Mucosa of descending colon (tissue), 3 donors: ENCODE data around the gene ADGRG6. TPM values are rescaled to one million over a fixed set of nuclear protein-coding genes. Genes with fewer than 3 reads are reported as not detected.

Experiments used
- ATAC-seq: fragments of 200-7000 bp; cut with Tn5 transposase; one replicate; pipeline ENCODE4 v1.9.1; 2020; ENCODE audit warnings: mild to moderate bottlenecking, moderate library complexity
- DNase-seq, 3 donors: peaks; one replicate each; pipeline ENCODE4 v3.0.0-alpha.2; 2020
- H3K36me3 ChIP-seq: fragments of 200-600 bp; one replicate; pipeline ENCODE4 v1.8.0; 2021; ENCODE audit warnings: low read depth, mild to moderate bottlenecking
- H3K4me1 ChIP-seq: fragments of 200-600 bp; one replicate; pipeline ENCODE4 v1.8.0; 2021; ENCODE audit warnings: low read depth, mild to moderate bottlenecking
- H3K4me3 ChIP-seq: fragments of 200-600 bp; one replicate; pipeline ENCODE4 v1.8.0; 2021; ENCODE audit warnings: mild to moderate bottlenecking
- H3K9me3 ChIP-seq: fragments of 200-600 bp; one replicate; pipeline ENCODE4 v1.8.0; 2021; ENCODE audit warnings: mild to moderate bottlenecking
- intact Hi-C, 2 donors: fragments of 100-400 bp; cut with DNase I in 1 of 2; cut with micrococcal nuclease in 1 of 2; formaldehyde crosslinking; loops; one replicate each; pipeline versions ENCODE4 v1.11.0 to v1.11.1; 2022; cut with DNase I, micrococcal nuclease
- total RNA-seq, 3 donors: library from RNA; stranded (reverse); fragmentation: NEBNext Ultra II Directional in 2 of 3; extraction: Animal tissue kit (Norgen Biotek cat#: 25700) in 2 of 3; gene quantifications; one replicate each; pipeline versions ENCODE4 v1.2.1 to v1.2.4, GENCODE V29; 2021 to 2023
- TF ChIP-seq, protein P1 (sequence below): fragments of 200-600 bp; IDR thresholded peaks from one replicate; pipeline ENCODE4 v1.8.0; 2022; ENCODE audit warnings: antibody characterized with exemption, mild to moderate bottlenecking
- donor health status: DM: no; HTN: no; CAD: no; lungs with moderate emphysema.
- donor health status: DM: no; HTN: no; CAD: no.
- donor health status: DM: no; HTN: yes; CAD: no.

Gene ADGRG6
- total RNA-seq, 3 donors from 2014 or later = 14.1 to 17.6 (median 17.1) TPM

DNA sequence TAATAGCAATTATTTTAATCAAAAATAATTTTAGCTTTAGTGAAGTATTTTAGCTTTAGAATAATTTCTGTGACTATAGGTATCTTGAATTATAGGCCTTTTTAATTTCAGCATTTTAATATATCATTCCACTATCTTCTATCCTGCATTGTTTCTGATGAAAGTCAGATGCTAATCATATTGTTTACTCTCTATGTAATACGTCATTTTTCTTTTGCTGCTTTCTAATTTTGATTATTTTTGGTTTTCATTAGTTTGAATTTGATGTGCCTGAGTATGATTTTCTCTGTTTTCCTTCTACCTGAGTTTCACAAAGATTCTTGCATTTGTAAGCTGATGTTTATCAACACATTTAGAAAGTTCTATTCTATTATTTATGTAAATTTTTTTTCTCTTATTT, 17.4 kb upstream of the ADGRG6 start:
- TF ChIP-seq, protein P1, sequence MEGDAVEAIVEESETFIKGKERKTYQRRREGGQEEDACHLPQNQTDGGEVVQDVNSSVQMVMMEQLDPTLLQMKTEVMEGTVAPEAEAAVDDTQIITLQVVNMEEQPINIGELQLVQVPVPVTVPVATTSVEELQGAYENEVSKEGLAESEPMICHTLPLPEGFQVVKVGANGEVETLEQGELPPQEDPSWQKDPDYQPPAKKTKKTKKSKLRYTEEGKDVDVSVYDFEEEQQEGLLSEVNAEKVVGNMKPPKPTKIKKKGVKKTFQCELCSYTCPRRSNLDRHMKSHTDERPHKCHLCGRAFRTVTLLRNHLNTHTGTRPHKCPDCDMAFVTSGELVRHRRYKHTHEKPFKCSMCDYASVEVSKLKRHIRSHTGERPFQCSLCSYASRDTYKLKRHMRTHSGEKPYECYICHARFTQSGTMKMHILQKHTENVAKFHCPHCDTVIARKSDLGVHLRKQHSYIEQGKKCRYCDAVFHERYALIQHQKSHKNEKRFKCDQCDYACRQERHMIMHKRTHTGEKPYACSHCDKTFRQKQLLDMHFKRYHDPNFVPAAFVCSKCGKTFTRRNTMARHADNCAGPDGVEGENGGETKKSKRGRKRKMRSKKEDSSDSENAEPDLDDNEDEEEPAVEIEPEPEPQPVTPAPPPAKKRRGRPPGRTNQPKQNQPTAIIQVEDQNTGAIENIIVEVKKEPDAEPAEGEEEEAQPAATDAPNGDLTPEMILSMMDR = no peak
- Histone ChIP-seq H3K4me3 (no peak overlapping the region), H3K36me3 (no peaks in the 10 kb centered on the region), H3K9me3 (no peaks in the 10 kb centered on the region), H3K4me1 (no peaks in the 10 kb centered on the region)
- no peak for DNase-seq
- intact Hi-C loops = no loop called here
- no peak for ATAC-seq

DNA sequence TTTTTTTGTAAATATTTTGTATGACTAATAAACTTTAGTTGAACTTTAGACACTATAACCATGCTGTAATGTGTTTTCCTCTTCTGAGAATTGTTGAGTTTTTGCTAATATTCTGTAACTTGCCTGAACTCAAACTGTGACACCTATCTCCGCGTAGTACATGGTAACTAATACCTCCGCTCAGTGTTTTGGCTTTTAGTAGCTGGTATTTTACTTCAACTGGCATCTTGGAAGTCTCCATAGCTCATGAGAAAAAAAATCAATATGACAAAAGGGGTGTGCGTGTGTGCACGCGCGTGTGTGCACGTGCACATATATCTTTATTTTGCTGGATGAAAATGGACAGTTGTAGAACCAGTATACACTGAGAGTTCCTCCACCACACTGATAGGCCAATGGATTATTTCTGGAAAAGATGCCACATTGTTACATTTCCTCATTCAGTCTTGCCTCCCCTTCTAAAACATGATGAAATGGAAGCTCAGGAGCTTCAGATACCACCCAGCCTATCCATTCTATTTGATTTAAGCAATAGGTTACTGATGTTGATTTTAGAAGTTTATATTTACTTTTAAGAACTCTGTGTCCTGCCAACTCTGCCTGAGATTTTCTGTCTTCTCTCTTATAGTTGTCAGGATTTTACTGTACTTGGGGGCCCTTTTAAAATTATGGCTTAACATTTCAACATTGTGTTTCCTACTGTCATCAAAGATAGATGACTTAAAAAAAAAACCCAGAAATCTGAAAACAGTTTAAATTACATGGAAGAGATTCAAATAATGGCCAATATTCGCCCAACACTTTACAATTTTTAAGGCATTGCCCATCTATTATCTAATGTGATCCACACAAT, 16.3 kb upstream of the ADGRG6 start:
- intact Hi-C loops = no loop called here
- Histone ChIP-seq H3K9me3 (no peaks in the 10 kb centered on the region), H3K36me3 (no peaks in the 10 kb centered on the region), H3K4me3 (no peak overlapping the region), H3K4me1 (no peaks in the 10 kb centered on the region)
- ATAC-seq (no peak), DNase-seq (no peak)
- TF ChIP-seq, protein P1 = no peak

DNA sequence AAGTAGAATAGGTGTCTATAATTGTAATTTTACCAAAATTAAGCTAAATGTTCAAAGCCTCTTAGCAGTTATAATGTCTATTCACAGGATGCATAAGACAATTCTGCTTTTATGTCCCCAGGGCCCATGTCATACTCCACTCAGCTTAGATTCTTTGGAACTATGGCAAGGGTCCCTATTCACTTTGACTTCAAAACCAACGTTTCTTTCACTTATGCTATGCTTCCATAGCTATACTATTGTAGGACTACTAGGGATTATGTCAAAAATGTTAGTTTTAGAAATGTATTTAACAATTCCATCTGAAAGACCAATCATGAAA, 15.8 kb upstream of the ADGRG6 start:
- Histone ChIP-seq H3K4me3 (no peak overlapping the region), H3K4me1 (no peaks in the 10 kb centered on the region), H3K36me3 (no peaks in the 10 kb centered on the region), H3K9me3 (no peaks in the 10 kb centered on the region)
- TF ChIP-seq, protein P1 = no peak
- no peak for ATAC-seq
- no peak for DNase-seq
- intact Hi-C loops = no loop called here

DNA sequence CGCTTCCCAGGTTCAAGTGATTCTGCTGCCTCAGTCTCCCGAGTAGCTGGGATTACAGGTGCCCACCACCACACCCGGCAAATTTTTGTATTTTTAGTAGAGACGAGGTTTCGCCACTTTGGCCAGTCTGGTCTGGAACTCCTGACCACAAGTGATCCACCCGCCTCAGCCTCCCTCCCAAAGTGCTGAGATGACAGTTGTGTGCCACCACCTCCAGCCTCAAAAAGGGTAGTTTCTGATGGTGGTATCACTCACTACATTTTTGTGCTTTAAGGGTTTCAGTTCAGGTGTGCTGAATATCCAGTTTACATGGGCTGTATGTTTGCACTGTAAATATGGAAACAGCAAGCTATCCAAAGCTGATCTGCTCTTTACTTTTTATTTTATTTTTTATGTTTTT, 12.1 kb upstream of the ADGRG6 start:
- intact Hi-C loops = no loop called here
- Histone ChIP-seq H3K9me3 (no peaks in the 10 kb centered on the region), H3K36me3 (no peaks in the 10 kb centered on the region), H3K4me1 (no peaks in the 10 kb centered on the region), H3K4me3 (no peak overlapping the region)
- ATAC-seq = no peak
- no peak for DNase-seq
- TF ChIP-seq, protein P1 = no peak

DNA sequence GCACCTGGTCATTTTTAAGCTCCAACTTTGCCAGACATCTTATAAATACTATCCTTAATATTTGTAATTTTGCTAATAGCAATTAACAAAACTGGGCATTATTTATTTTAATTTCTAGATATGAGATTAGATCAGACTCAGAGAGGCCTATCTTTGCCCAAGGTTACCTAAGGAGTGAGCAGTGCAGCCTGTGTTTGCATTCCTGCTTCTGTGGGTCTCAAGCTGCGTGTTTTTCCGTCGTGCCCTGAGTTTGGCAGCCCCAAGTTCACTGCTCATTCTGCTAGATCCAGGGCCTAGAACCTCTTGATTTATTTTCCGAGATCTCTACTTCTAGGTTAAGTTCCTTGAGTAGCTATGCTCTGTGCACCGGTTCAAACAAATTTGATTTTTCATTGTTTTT, 11.0 kb upstream of the ADGRG6 start:
- Histone ChIP-seq H3K36me3 (no peaks in the 10 kb centered on the region), H3K4me3 (no peak overlapping the region), H3K9me3 (no peaks in the 10 kb centered on the region), H3K4me1 (no peaks in the 10 kb centered on the region)
- ATAC-seq (no peak), DNase-seq (no peak)
- intact Hi-C loops = no loop called here
- TF ChIP-seq, protein P1 = no peak
